ENCODE results near the gene TDRD3. TPM values are rescaled to one million over a fixed set of nuclear protein-coding genes. Genes with fewer than 3 reads are reported as not detected.

TDRD3 gene
- total and polyA plus RNA-seq, 2 experiments from 2014 or later: 13.1 to 13.3 TPM

DNA sequence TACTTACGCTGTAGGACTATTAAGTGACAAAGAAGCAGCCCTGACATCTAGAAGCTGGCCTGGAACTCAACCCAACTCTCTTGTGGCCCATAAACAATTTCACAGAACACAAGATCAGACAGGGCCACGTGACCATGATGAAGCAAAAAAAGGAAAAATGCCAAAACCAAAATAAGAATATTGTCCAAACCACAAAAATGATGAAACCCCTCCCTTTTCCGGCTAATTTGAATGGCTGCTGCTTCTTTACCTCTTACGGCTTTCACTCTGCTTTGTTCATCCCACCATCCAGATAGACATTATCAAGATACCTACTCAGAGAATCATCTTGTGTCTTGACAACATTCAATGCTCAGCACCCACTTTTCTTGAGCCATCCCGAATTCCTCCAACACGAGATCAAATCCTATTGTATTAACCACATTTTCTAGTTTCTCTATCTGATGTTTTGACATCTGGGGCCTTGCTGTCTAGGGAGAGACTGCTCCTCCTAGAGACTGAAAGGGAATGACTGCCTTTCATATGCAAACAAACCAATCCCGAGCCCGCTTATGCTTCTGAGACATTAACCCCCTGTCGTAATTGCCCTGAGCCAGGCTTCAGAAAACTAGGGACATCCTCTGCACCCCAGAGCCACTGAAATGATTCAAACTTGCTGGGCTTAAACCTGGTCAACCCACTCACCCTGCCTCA, 186.3 kb downstream of the TDRD3 start:
- H2AFZ ChIP-seq: no peak overlapping the region
- H3K4me2 ChIP-seq: peak overlapping the region; percentile 55
- no peaks in the 10 kb centered on the region for H3K27me3 ChIP-seq (ENCODE audit: insufficient read depth)
- H3K4me1 ChIP-seq (ENCODE audit: insufficient read depth): peaks cover 34% of the 10 kb centered on the region
- Mint-ChIP-seq H3K27me3 (ENCODE audit: insufficient read depth, low read depth, poor library complexity) (peaks cover 7% of the 10 kb centered on the region), H3K9me3 (peaks cover 19% of the 10 kb centered on the region), H3K4me1 (peaks cover 34% of the 10 kb centered on the region), H3K27ac (peak overlapping the region; percentile 98), H3K4me3 (peak overlapping the region; percentile 5; the same call in 1 of the 3 replicates), H3K36me3 (ENCODE audit: low read depth) (peaks cover 29% of the 10 kb centered on the region)
- H3K27ac ChIP-seq (ENCODE audit: low read depth): peak overlapping the region; percentile 96
- H3K36me3 ChIP-seq (ENCODE audit: insufficient read depth): no peaks in the 10 kb centered on the region
- H3K4me3 ChIP-seq: no peak overlapping the region; the same call in 1 of the 2 replicates
- peaks cover 10% of the 10 kb centered on the region; the same call in 1 of the 2 replicates for H3F3A ChIP-seq (replicated peaks; ENCODE audit: low read depth)
- ATAC-seq: peak; percentile 77
- peak; percentile 83 for DNase-seq (ENCODE audit: low spot score)
- H3K79me2 ChIP-seq (replicated peaks; ENCODE audit: insufficient read depth): no peaks in the 10 kb centered on the region
- no peaks in the 10 kb centered on the region for H4K20me1 ChIP-seq (replicated peaks; ENCODE audit: insufficient read depth)
- peaks cover 9% of the 10 kb centered on the region; the same call in 1 of the 2 replicates for H3K9me2 ChIP-seq (ENCODE audit: insufficient read depth)
- TF ChIP-seq CREB1 (CRISPR knock-in tag; IDR thresholded peaks at IDR 0.05; ENCODE audit: low read depth) (no peak), EZH2 (IDR thresholded peaks at IDR 0.05; ENCODE audit: low read depth, unreplicated experiment) (no peak), EZH2phosphoT487 (IDR thresholded peaks at IDR 0.05; ENCODE audit: unreplicated experiment) (no peak), POLR2AphosphoS5 (IDR thresholded peaks at IDR 0.05; ENCODE audit: low read depth) (peak; percentile 22; the same call in 1 of the 2 replicates), STAT1 (IDR thresholded peaks at IDR 0.05; ENCODE audit: unreplicated experiment) (no peak), NANOG (IDR thresholded peaks at IDR 0.05; ENCODE audit: borderline replicate concordance) (peak; percentile 36; the same call in 1 of the 2 replicates), JUNB (IDR thresholded peaks at IDR 0.05; ENCODE audit: unreplicated experiment) (no peak)
- TF ChIP-seq, protein P1, sequence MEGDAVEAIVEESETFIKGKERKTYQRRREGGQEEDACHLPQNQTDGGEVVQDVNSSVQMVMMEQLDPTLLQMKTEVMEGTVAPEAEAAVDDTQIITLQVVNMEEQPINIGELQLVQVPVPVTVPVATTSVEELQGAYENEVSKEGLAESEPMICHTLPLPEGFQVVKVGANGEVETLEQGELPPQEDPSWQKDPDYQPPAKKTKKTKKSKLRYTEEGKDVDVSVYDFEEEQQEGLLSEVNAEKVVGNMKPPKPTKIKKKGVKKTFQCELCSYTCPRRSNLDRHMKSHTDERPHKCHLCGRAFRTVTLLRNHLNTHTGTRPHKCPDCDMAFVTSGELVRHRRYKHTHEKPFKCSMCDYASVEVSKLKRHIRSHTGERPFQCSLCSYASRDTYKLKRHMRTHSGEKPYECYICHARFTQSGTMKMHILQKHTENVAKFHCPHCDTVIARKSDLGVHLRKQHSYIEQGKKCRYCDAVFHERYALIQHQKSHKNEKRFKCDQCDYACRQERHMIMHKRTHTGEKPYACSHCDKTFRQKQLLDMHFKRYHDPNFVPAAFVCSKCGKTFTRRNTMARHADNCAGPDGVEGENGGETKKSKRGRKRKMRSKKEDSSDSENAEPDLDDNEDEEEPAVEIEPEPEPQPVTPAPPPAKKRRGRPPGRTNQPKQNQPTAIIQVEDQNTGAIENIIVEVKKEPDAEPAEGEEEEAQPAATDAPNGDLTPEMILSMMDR (conservative IDR thresholded peaks at IDR 0.05; ENCODE audit: low read depth in 2 of 2): peak; percentile 34 to 47
- TF ChIP-seq, protein P2, sequence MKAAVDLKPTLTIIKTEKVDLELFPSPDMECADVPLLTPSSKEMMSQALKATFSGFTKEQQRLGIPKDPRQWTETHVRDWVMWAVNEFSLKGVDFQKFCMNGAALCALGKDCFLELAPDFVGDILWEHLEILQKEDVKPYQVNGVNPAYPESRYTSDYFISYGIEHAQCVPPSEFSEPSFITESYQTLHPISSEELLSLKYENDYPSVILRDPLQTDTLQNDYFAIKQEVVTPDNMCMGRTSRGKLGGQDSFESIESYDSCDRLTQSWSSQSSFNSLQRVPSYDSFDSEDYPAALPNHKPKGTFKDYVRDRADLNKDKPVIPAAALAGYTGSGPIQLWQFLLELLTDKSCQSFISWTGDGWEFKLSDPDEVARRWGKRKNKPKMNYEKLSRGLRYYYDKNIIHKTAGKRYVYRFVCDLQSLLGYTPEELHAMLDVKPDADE (IDR thresholded peaks at IDR 0.05): no peak

DNA sequence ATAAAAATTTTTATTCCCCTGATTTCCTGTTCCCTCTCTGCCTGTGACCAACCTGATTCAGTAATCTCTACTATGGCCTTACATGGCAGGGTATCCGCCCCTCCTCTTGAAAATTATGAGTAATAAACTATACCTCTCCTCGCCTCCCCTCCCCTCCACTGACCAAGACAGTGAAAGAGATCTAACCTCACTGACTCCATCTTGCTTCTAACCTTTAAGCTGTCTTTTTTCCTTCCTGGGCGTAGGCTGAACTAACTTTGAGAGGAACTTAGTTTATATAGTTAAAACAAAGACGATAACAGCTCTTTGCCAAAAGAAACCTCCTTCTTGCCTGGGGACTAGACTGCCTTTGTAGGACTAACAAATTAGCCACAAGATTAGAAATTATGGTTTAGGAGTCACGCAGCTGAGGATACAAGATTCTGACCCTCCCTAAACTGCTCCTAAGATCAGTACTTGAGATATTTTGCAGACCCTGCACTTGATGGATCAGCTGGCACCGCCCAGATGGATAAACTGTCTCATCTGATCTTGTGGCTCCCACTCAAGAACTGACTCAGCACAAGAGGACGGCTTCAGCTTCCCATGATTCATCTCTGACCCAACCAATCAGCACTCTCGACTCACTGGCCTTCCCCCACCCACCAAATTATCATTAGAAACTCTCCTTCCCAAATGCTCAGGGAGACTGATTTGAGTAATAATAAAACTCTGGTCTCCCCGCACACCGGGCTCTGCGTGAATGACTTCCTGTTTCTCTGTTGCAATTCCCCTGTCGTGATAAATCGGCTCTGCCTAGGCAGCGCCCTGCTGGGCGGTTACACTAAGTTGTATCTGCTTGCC, 187.1 kb downstream of the TDRD3 start:
- peak; percentile 75 for ATAC-seq
- H3K36me3 ChIP-seq (ENCODE audit: insufficient read depth): no peaks in the 10 kb centered on the region
- H3K79me2 ChIP-seq (replicated peaks; ENCODE audit: insufficient read depth): no peaks in the 10 kb centered on the region
- H3K4me3 ChIP-seq: peak overlapping the region; percentile 11
- H3K9me3 Mint-ChIP-seq: peaks cover 19% of the 10 kb centered on the region
- peaks cover 36% of the 10 kb centered on the region for H3K4me1 Mint-ChIP-seq
- peak; percentile 91 for DNase-seq (ENCODE audit: low spot score)
- H3K27me3 Mint-ChIP-seq (ENCODE audit: insufficient read depth, low read depth, poor library complexity): peaks cover 7% of the 10 kb centered on the region
- no peak overlapping the region for H2AFZ ChIP-seq
- peak overlapping the region; percentile 96 for H3K27ac ChIP-seq (ENCODE audit: low read depth)
- peak overlapping the region; percentile 15; the same call in 2 of the 3 replicates for H3K4me3 Mint-ChIP-seq
- peaks cover 39% of the 10 kb centered on the region for H3K4me1 ChIP-seq (ENCODE audit: insufficient read depth)
- peaks cover 10% of the 10 kb centered on the region; the same call in 1 of the 2 replicates for H3F3A ChIP-seq (replicated peaks; ENCODE audit: low read depth)
- H3K27ac Mint-ChIP-seq: peak overlapping the region; percentile 98
- H3K4me2 ChIP-seq: peak overlapping the region; percentile 42
- no peaks in the 10 kb centered on the region for H4K20me1 ChIP-seq (replicated peaks; ENCODE audit: insufficient read depth)
- H3K9me2 ChIP-seq (ENCODE audit: insufficient read depth): peaks cover 14% of the 10 kb centered on the region; the same call in 1 of the 2 replicates
- H3K36me3 Mint-ChIP-seq (ENCODE audit: low read depth): peaks cover 28% of the 10 kb centered on the region
- H3K27me3 ChIP-seq (ENCODE audit: insufficient read depth): no peaks in the 10 kb centered on the region
- TF ChIP-seq STAT1 (IDR thresholded peaks at IDR 0.05; ENCODE audit: unreplicated experiment) (no peak), EZH2phosphoT487 (IDR thresholded peaks at IDR 0.05; ENCODE audit: unreplicated experiment) (no peak), CREB1 (CRISPR knock-in tag; IDR thresholded peaks at IDR 0.05; ENCODE audit: low read depth) (peak; percentile 46; the same call in 1 of the 2 replicates), POLR2AphosphoS5 (IDR thresholded peaks at IDR 0.05; ENCODE audit: low read depth) (peak; percentile 69), EZH2 (IDR thresholded peaks at IDR 0.05; ENCODE audit: low read depth, unreplicated experiment) (no peak)

Measured in GM23338 (cell line).